Measurements from ENCODE around the gene TEAD4. TPM values are rescaled to one million over a fixed set of nuclear protein-coding genes. Genes with fewer than 3 reads are reported as not detected.

Gene TEAD4
- total and polyA plus RNA-seq, 2 experiments from 2014 or later: 5.5 to 12.7 TPM

- no peaks in the 10 kb centered on the region for H3K79me2 ChIP-seq
- H3K4me1 ChIP-seq (ENCODE audit: insufficient read depth): no peaks in the 10 kb centered on the region
- DNase-seq (ENCODE audit: low spot score): no peak
- no peak overlapping the region for H2AFZ ChIP-seq
- no peaks in the 10 kb centered on the region for H3K9me3 ChIP-seq (ENCODE audit: low read depth)
- TF ChIP-seq EZH2phosphoT487 (IDR thresholded peaks at IDR 0.05; ENCODE audit: low read depth, severe bottlenecking, unreplicated experiment): no peak
- TF ChIP-seq EZH2 (IDR thresholded peaks at IDR 0.05; ENCODE audit: borderline replicate concordance): no peak
- TF ChIP-seq, protein P1, sequence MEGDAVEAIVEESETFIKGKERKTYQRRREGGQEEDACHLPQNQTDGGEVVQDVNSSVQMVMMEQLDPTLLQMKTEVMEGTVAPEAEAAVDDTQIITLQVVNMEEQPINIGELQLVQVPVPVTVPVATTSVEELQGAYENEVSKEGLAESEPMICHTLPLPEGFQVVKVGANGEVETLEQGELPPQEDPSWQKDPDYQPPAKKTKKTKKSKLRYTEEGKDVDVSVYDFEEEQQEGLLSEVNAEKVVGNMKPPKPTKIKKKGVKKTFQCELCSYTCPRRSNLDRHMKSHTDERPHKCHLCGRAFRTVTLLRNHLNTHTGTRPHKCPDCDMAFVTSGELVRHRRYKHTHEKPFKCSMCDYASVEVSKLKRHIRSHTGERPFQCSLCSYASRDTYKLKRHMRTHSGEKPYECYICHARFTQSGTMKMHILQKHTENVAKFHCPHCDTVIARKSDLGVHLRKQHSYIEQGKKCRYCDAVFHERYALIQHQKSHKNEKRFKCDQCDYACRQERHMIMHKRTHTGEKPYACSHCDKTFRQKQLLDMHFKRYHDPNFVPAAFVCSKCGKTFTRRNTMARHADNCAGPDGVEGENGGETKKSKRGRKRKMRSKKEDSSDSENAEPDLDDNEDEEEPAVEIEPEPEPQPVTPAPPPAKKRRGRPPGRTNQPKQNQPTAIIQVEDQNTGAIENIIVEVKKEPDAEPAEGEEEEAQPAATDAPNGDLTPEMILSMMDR (IDR thresholded peaks at IDR 0.05; ENCODE audit: poor library complexity): no peak
- H3K4me2 ChIP-seq: no peak overlapping the region
- no peaks in the 10 kb centered on the region for H3K27me3 ChIP-seq
- H4K20me1 ChIP-seq (ENCODE audit: insufficient read depth, poor library complexity, severe bottlenecking): no peaks in the 10 kb centered on the region
- 97% methylated on average over 14 of the region's 14 CpGs for WGBS (ENCODE audit: low lambda C conversion rate, missing lambda C conversion rate)
- no peak overlapping the region for H3K27ac ChIP-seq
- no peaks in the 10 kb centered on the region for H3K36me3 ChIP-seq (replicated peaks; ENCODE audit: insufficient read depth, low read depth)
- no peaks in the 10 kb centered on the region for H3K9me2 ChIP-seq (replicated peaks; ENCODE audit: insufficient read depth)
- H3K4me3 ChIP-seq: no peak overlapping the region
Observed at GRCh38 chr12:3009780-3010179, 50.6 kb downstream of the TEAD4 start.

- Histone ChIP-seq H3K9me3 (ENCODE audit: low read depth) (no peaks in the 10 kb centered on the region), H4K20me1 (ENCODE audit: insufficient read depth, poor library complexity, severe bottlenecking) (no peaks in the 10 kb centered on the region), H3K9me2 (replicated peaks; ENCODE audit: insufficient read depth) (no peaks in the 10 kb centered on the region), H3K4me1 (ENCODE audit: insufficient read depth) (no peaks in the 10 kb centered on the region), H3K27me3 (no peaks in the 10 kb centered on the region), H3K4me3 (no peak overlapping the region), H2AFZ (no peak overlapping the region), H3K27ac (no peak overlapping the region), H3K79me2 (no peaks in the 10 kb centered on the region), H3K36me3 (replicated peaks; ENCODE audit: insufficient read depth, low read depth) (no peaks in the 10 kb centered on the region), H3K4me2 (no peak overlapping the region)
- DNase-seq (ENCODE audit: low spot score): no peak
- 94% methylated on average over 22 of the region's 22 CpGs for WGBS (ENCODE audit: low lambda C conversion rate, missing lambda C conversion rate)
- no peak for TF ChIP-seq EZH2 (IDR thresholded peaks at IDR 0.05; ENCODE audit: borderline replicate concordance)
- no peak for TF ChIP-seq EZH2phosphoT487 (IDR thresholded peaks at IDR 0.05; ENCODE audit: low read depth, severe bottlenecking, unreplicated experiment)
- TF ChIP-seq, protein P1 (IDR thresholded peaks at IDR 0.05; ENCODE audit: poor library complexity): no peak
Observed at GRCh38 chr12:3010214-3010930, 51.2 kb downstream of the TEAD4 start.

DNA sequence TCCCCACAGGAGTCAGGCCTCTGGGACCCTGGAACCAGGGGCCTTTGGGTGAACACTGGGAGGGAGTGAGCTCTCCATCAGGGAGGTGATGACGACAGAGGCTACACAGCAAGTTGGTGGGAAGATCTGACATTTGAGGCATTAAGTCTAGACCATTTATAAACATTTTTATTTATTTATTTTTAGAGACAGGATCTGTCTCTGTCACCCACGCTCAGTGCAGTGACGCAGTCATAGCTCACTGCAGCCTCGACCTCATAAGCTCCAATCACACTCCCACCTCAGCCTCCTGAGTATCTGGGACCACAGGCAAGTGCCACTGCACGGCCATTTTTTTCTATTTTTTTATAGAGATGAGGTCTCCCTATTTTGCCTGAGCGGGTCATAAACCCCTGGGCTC is 53.6 kb downstream of the TEAD4 start:
- WGBS (ENCODE audit: low lambda C conversion rate, missing lambda C conversion rate): 95% methylated on average over 6 of the region's 6 CpGs

More for the DNA sequence above, 53.6 kb downstream of the TEAD4 start:
- Histone ChIP-seq H3K4me1 (ENCODE audit: insufficient read depth) (no peaks in the 10 kb centered on the region), H3K36me3 (replicated peaks; ENCODE audit: insufficient read depth, low read depth) (no peaks in the 10 kb centered on the region), H3K4me2 (no peak overlapping the region), H3K79me2 (no peaks in the 10 kb centered on the region), H3K9me3 (ENCODE audit: low read depth) (no peaks in the 10 kb centered on the region), H3K4me3 (no peak overlapping the region), H4K20me1 (ENCODE audit: insufficient read depth, poor library complexity, severe bottlenecking) (no peaks in the 10 kb centered on the region), H2AFZ (no peak overlapping the region), H3K9me2 (replicated peaks; ENCODE audit: insufficient read depth) (no peaks in the 10 kb centered on the region), H3K27me3 (no peaks in the 10 kb centered on the region), H3K27ac (no peak overlapping the region)
- DNase-seq (ENCODE audit: low spot score): no peak
- TF ChIP-seq EZH2 (IDR thresholded peaks at IDR 0.05; ENCODE audit: borderline replicate concordance) (no peak), EZH2phosphoT487 (IDR thresholded peaks at IDR 0.05; ENCODE audit: low read depth, severe bottlenecking, unreplicated experiment) (no peak)
- TF ChIP-seq, protein P1 (IDR thresholded peaks at IDR 0.05; ENCODE audit: poor library complexity): no peak

Data from hepatocyte (in vitro differentiated cells).